Thyroid gland (tissue), 4 donors: ENCODE data around the gene RIPK4. TPM values are rescaled to one million over a fixed set of nuclear protein-coding genes. Genes with fewer than 3 reads are reported as not detected.

Experiments used
- DNase-seq, 2 donors: peaks; one replicate each; pipeline ENCODE4 v3.0.0-alpha.2; 2019
- H3K27ac ChIP-seq, 3 donors: fragments of 200-600 bp; sonication (generic); 1 replicate in 2 of 3; 2 replicates in 1 of 3; pipeline ENCODE4 v1.5.1; 2016 to 2019; ENCODE audit warnings: mild to moderate bottlenecking in 1 of 3, moderate library complexity in 1 of 3
- H3K27me3 ChIP-seq: fragments of 200-600 bp; sonication (generic); one replicate; pipeline ENCODE4 v1.5.1; 2019
- H3K36me3 ChIP-seq, 2 donors: fragments of 200-600 bp; sonication (generic); one replicate each; pipeline ENCODE4 v1.5.1; 2016 to 2019
- H3K4me1 ChIP-seq, 2 donors: fragments of 200-600 bp; sonication (generic); one replicate each; pipeline ENCODE4 v1.5.1; 2017 to 2019
- H3K4me3 ChIP-seq, 3 donors: fragments of 200-600 bp; sonication (generic); replicated peaks in 1 of 3; 1 replicate in 2 of 3; 2 replicates in 1 of 3; pipeline ENCODE4 v1.5.1; 2016; ENCODE audit warnings: mild to moderate bottlenecking in 1 of 3
- H3K9me3 ChIP-seq: fragments of 200-600 bp; sonication (generic); one replicate; pipeline ENCODE4 v1.5.1; 2017
- POLR2A ChIP-seq, 2 donors: fragments of 450-650 bp; IDR thresholded peaks; one replicate each; pipeline ENCODE4 v1.6.1; 2017; ENCODE audit warnings: antibody characterized with exemption in 2 of 2, mild to moderate bottlenecking in 2 of 2, moderate library complexity in 1 of 2
- WGBS, 2 donors: methylation state at CpG; one replicate each; pipeline ENCODE4 v1.1.5; 2017; 5-methylcytosine and 5-hydroxymethylcytosine counted together
- intact Hi-C: fragments of 100-400 bp; cut with DNase I; formaldehyde crosslinking; loops from one replicate; pipeline ENCODE4 v1.15.1; 2023
- total RNA-seq, 4 donors: library from RNA; depleted of rRNA; stranded (reverse); fragments of >200 nt; gene quantifications; one replicate each; pipeline ENCODE4 v1.2.3, GENCODE V29; 2016
- TF ChIP-seq, protein P1 (sequence below), 6 experiments: fragments of 200-600 bp in 3 of 6; fragments of 450-650 bp in 3 of 6; sonication (generic) in 3 of 6; IDR thresholded peaks; one replicate each; pipeline ENCODE4 v1.5.1; 2016 to 2019; ENCODE audit warnings: antibody characterized with exemption in 6 of 6, mild to moderate bottlenecking in 2 of 6, inconsistent platforms in 1 of 6, moderate library complexity in 1 of 6

RIPK4 gene
- total RNA-seq, 4 donors from 2014 or later = 15.3 to 24.7 (median 22.6) TPM

DNA sequence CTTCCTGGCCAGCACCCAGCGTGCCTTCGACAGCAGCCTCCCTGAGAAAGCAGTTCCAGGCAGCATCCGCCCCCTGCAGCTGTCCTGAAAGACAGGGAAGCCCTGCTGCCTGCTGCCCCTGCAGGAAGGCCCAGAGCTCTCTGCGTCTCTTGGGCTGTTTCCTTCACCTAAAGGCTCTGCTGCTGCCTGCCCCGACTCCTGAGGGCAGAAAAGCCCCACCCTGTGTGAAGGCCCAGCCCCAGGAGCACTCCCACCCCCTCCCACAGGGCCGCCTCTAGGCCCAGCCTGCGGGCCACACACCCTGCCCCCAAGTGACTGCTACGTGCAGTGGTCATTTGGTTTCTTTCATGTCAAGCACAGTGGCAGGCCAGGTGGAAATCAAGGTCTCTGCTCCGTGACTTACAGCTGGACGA lies 12.4 kb downstream of the RIPK4 start:
- Histone ChIP-seq H3K36me3 (peaks cover 0 to 8% of the 10 kb centered on the region in 2 donors), H3K9me3 (no peaks in the 10 kb centered on the region), H3K27ac (no peak overlapping the region), H3K27me3 (no peaks in the 10 kb centered on the region), H3K4me3 (no peak overlapping the region), H3K4me1 (peaks cover 40 to 43% of the 10 kb centered on the region in 2 donors)
- DNase-seq = no peak
- WGBS, 2 donors = 63 to 85% methylated on average over 4 to 8 of the region's 10 CpGs
- intact Hi-C loops = no loop called here
- TF ChIP-seq POLR2A (IDR thresholded peaks at IDR 0.05) = no peak
- TF ChIP-seq, protein P1, sequence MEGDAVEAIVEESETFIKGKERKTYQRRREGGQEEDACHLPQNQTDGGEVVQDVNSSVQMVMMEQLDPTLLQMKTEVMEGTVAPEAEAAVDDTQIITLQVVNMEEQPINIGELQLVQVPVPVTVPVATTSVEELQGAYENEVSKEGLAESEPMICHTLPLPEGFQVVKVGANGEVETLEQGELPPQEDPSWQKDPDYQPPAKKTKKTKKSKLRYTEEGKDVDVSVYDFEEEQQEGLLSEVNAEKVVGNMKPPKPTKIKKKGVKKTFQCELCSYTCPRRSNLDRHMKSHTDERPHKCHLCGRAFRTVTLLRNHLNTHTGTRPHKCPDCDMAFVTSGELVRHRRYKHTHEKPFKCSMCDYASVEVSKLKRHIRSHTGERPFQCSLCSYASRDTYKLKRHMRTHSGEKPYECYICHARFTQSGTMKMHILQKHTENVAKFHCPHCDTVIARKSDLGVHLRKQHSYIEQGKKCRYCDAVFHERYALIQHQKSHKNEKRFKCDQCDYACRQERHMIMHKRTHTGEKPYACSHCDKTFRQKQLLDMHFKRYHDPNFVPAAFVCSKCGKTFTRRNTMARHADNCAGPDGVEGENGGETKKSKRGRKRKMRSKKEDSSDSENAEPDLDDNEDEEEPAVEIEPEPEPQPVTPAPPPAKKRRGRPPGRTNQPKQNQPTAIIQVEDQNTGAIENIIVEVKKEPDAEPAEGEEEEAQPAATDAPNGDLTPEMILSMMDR (IDR thresholded peaks at IDR 0.05) = no peak

DNA sequence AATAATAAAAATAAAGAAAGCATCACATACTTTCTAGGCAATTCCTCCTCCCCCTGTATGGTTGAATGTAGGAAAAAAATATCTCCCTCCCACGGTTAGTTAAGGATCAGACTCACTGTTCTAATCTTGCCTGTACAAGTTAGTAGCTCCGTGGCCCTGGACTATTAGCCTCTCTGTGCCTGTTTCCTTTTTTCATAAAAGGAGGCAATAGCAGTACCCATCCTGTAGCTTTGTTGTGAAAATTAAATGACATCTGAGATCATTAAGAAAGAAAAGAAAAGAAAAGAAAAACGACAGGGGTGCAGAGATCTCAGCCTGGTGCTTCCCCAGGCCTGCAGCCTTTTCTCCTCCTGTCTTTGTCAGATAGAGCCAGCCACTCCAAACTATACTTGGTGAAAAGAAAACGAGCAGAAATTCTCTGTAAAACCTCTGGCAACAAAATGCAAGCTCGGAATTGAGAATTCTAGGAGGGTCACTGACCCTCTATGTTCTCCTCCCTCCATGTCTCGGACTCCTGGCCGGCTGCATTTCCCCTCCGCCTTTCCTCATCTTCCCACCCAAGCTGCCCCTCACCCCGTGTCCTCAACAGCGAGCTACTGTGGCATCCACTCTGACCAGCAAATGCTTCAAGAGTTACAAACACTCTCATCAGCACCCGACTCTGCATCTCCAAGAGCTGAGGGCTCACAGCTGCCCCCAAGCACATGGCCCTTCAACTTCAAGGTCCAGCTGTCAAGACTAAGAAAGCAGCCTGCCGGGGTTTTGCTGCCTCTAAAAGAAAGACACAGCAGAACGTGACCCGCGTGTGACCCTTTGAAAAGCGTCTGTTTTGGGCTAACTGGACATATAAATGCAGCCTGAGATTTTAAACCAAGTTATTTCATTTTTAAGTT lies 13.6 kb downstream of the RIPK4 start:
- H3K4me1 ChIP-seq = peaks cover 36 to 39% of the 10 kb centered on the region in 2 donors
- no peaks in the 10 kb centered on the region for H3K9me3 ChIP-seq
- intact Hi-C loops = no loop called here
- peak overlapping the region; percentile 13 to 96 (median 29) for H3K27ac ChIP-seq
- H3K36me3 ChIP-seq = peaks cover 0 to 10% of the 10 kb centered on the region in 2 donors
- 70 to 73% methylated on average over 16 of the region's 16 CpGs for WGBS, 2 donors
- H3K4me3 ChIP-seq = no peak overlapping the region
- no peaks in the 10 kb centered on the region for H3K27me3 ChIP-seq
- TF ChIP-seq, protein P1 (IDR thresholded peaks at IDR 0.05) = no peak
- TF ChIP-seq POLR2A (IDR thresholded peaks at IDR 0.05) = no peak
- DNase-seq = no peak

DNA sequence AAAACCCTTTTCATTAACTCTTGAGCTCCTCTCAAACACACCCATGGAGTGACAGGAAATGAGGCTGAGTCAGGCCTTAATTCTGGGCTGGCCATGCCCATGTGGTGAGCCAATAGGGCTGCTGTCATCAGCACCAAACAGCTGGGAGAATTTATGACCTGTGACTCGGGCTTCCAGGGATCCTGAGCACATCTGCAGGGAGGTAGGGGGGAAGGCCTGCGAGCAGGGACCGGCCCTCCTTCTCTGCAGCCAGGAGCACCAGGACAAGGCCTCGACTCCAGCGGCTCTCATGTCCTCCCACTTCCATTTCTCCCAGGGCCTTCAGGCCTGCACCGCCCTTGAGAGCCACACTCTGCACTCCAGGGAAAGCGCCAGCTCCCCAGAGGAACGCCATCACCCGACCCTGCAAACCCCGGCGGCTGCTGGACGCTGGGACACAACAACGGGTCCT lies 14.6 kb downstream of the RIPK4 start:
- peak overlapping the region; percentile 87 to 96 (median 94) for H3K27ac ChIP-seq
- peaks cover 36 to 39% of the 10 kb centered on the region in 2 donors for H3K4me1 ChIP-seq
- H3K9me3 ChIP-seq = no peaks in the 10 kb centered on the region
- H3K36me3 ChIP-seq = peaks cover 0 to 17% of the 10 kb centered on the region in 2 donors
- DNase-seq = peak; percentile 17 to 27
- TF ChIP-seq POLR2A (IDR thresholded peaks at IDR 0.05) = no peak
- TF ChIP-seq, protein P1 (IDR thresholded peaks at IDR 0.05) = no peak
- 75 to 87% methylated on average over 10 to 11 of the region's 13 CpGs for WGBS, 2 donors
- intact Hi-C loops = no loop called here
- no peaks in the 10 kb centered on the region for H3K27me3 ChIP-seq
- no peak overlapping the region for H3K4me3 ChIP-seq

DNA sequence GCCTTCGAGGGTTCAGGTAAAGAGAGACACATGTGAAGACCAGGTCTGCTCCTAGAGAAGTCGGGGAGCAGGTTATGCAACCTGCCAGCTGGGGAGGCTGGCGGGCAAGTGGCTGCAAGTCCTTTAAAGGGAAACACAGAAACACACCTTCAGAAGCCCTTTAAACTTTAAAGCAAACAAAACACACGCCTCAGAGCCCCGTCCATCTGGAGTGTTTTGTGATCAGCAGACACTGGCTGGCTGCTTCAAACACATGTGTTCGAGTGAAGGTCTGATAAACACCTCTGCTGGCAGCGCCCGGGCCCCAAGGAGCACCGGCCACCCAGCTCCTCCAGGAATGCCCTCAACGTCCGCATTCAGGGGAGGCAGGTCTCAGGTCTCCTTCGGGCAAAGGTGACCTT lies 15.2 kb downstream of the RIPK4 start:
- peaks cover 36 to 39% of the 10 kb centered on the region in 2 donors for H3K4me1 ChIP-seq
- peaks cover 0 to 17% of the 10 kb centered on the region in 2 donors for H3K36me3 ChIP-seq
- intact Hi-C loops = no loop called here
- peak overlapping the region; percentile 87 to 98 (median 94) for H3K27ac ChIP-seq
- peak; percentile 93 for DNase-seq
- TF ChIP-seq POLR2A (IDR thresholded peaks at IDR 0.05) = peak in 1 of 2 donors; percentile 68
- TF ChIP-seq, protein P1 (IDR thresholded peaks at IDR 0.05) = peak in 1 of 6 experiments; percentile 33
- WGBS, 2 donors = 29 to 33% methylated on average over 6 to 12 of the region's 12 CpGs
- H3K9me3 ChIP-seq = no peaks in the 10 kb centered on the region
- H3K4me3 ChIP-seq = no peak overlapping the region
- H3K27me3 ChIP-seq = no peaks in the 10 kb centered on the region
